Measurements from ENCODE around the gene PGM2L1. TPM values are rescaled to one million over a fixed set of nuclear protein-coding genes. Genes with fewer than 3 reads are reported as not detected.

The PGM2L1 gene
- total and polyA plus RNA-seq, 8 donors: under 0.01 to 12.5 (median 2.5) TPM

DNA sequence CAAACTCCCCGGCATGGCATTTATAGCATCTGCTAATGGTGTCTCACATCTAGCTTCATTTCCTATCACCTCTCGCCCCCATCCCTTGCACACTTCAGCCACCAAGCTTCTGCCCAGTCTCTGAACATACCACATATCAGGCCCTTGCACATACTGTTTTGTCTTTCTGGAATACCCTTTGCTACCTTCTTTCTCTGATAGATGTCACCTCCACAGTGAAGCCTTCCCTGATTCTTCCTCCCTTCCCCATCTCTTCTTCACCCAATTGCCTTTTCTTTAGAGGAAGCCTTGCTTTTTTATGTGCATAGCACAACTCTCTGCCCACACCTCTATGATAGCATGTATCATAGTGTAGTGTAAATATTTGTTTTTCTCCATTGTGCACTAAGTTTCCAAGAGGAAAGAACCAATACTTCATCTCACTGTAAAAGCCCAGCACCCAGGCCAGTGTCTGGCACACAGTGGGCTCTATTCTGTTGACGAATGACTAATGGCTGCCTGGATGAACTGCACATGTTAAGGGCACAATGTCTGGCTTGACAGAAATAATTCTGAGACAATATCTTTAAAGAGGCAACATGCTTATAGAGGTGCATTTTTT, 114.6 kb downstream of the PGM2L1 start:
- WGBS, 5 donors: 66 to 85% (median 67%) methylated on average over 3 of the region's 3 CpGs
- Histone ChIP-seq H3K27me3 (no peaks in the 10 kb centered on the region), H3K9me3 (no peaks in the 10 kb centered on the region), H3K4me3 (no peak overlapping the region), H3K36me3 (no peaks in the 10 kb centered on the region), H3K4me1 (peaks cover 0 to 17% (median 5%) of the 10 kb centered on the region in 4 donors), H3K27ac (no peak overlapping the region)
- TF ChIP-seq POLR2A (IDR thresholded peaks at IDR 0.05) (no peak), POLR2AphosphoS5 (IDR thresholded peaks at IDR 0.05) (no peak), EP300 (IDR thresholded peaks at IDR 0.05) (no peak)
- TF ChIP-seq, protein P1, sequence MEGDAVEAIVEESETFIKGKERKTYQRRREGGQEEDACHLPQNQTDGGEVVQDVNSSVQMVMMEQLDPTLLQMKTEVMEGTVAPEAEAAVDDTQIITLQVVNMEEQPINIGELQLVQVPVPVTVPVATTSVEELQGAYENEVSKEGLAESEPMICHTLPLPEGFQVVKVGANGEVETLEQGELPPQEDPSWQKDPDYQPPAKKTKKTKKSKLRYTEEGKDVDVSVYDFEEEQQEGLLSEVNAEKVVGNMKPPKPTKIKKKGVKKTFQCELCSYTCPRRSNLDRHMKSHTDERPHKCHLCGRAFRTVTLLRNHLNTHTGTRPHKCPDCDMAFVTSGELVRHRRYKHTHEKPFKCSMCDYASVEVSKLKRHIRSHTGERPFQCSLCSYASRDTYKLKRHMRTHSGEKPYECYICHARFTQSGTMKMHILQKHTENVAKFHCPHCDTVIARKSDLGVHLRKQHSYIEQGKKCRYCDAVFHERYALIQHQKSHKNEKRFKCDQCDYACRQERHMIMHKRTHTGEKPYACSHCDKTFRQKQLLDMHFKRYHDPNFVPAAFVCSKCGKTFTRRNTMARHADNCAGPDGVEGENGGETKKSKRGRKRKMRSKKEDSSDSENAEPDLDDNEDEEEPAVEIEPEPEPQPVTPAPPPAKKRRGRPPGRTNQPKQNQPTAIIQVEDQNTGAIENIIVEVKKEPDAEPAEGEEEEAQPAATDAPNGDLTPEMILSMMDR (IDR thresholded peaks at IDR 0.05): no peak
- DNase-seq: no peak
- intact Hi-C loops (cut with DNase I; ENCODE audit: low total_unique reads): no loop called here

DNA sequence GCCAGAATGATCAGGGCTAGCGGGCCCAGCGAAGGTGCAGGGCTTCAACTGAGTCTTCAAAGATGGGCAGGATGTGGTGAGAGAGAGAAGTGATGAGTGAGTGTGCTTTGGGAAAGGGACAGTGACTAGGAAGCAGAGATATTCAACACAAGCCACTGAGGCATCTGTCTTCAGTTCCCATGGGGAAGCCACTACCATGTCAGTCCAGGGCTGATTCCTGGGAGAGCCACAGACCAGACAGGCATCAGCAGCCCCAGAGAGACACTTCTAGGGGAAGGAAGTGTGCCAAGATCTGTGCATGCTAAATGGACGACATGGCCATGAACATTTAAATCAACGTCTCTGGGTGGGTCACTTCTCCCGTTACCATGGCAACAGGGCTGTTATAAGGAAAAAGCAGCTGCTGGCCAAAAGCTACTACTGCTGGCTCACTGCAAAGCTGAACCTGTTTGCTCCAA, 115.3 kb downstream of the PGM2L1 start:
- H3K4me1 ChIP-seq: peaks cover 0 to 11% (median 2%) of the 10 kb centered on the region in 4 donors
- no peak for DNase-seq
- no peak overlapping the region for H3K4me3 ChIP-seq
- intact Hi-C loops (cut with DNase I; ENCODE audit: low total_unique reads): no loop called here
- H3K27ac ChIP-seq: no peak overlapping the region
- H3K9me3 ChIP-seq: no peaks in the 10 kb centered on the region
- WGBS, 5 donors: 65 to 74% (median 66%) methylated on average over 5 of the region's 5 CpGs
- H3K36me3 ChIP-seq: no peaks in the 10 kb centered on the region
- H3K27me3 ChIP-seq: no peaks in the 10 kb centered on the region
- no peak for TF ChIP-seq POLR2AphosphoS5 (IDR thresholded peaks at IDR 0.05)
- TF ChIP-seq, protein P1 (IDR thresholded peaks at IDR 0.05): no peak
- TF ChIP-seq POLR2A (IDR thresholded peaks at IDR 0.05): no peak
- TF ChIP-seq EP300 (IDR thresholded peaks at IDR 0.05): no peak

DNA sequence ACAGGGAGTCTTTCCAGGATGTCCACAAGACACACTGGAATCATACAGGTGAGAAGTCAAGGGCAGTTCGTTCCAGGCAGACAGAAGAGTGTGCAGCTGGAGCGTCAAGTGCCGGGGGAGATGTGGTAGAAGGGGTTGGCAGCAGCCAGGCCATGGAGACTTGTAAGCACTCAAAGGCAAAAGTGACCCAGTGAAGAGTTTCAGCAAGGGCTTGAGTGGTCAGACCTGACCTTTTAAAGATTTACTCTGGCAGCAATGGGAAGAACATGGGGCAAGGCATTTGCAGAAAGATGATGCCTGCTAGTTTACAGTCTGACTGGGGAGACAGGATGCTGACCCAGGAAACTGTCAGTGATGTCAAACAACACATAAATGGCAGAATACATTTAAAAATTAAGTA, 115.8 kb downstream of the PGM2L1 start:
- Histone ChIP-seq H3K27ac (no peak overlapping the region), H3K9me3 (no peaks in the 10 kb centered on the region), H3K4me3 (no peak overlapping the region), H3K4me1 (peaks cover 0 to 8% (median 0%) of the 10 kb centered on the region in 4 donors), H3K27me3 (no peaks in the 10 kb centered on the region), H3K36me3 (no peaks in the 10 kb centered on the region)
- TF ChIP-seq, protein P1 (IDR thresholded peaks at IDR 0.05): no peak
- TF ChIP-seq EP300 (IDR thresholded peaks at IDR 0.05) (no peak), POLR2AphosphoS5 (IDR thresholded peaks at IDR 0.05) (no peak), POLR2A (IDR thresholded peaks at IDR 0.05) (no peak)
- intact Hi-C loops (cut with DNase I; ENCODE audit: low total_unique reads): no loop called here
- DNase-seq: no peak
- 57 to 95% (median 93%) methylated on average over 3 of the region's 3 CpGs for WGBS, 5 donors

DNA sequence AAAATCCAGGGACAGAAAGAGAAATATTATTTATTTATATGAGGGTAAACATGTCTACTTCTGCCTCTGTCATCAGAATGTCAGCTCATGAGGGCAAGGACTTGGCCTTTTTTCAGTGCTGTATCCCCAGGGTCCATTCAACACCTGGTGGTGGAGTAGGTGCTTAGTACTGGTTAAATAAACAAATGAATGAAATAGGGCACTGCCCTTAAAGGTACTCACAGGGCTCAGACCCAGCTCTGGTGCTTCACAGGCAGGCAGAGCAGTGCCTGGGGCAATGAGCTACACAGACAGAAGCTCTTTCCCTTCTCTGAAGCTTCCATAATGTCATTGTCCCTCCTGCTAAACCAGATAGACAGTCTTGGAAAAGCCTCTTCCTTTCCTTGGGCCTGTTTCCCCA, 117.7 kb downstream of the PGM2L1 start:
- H3K36me3 ChIP-seq: no peaks in the 10 kb centered on the region
- H3K9me3 ChIP-seq: no peaks in the 10 kb centered on the region
- no peak for TF ChIP-seq POLR2A (IDR thresholded peaks at IDR 0.05)
- no peak for TF ChIP-seq POLR2AphosphoS5 (IDR thresholded peaks at IDR 0.05)
- no peak for TF ChIP-seq EP300 (IDR thresholded peaks at IDR 0.05)
- TF ChIP-seq, protein P1 (IDR thresholded peaks at IDR 0.05): no peak
- no peak overlapping the region for H3K27ac ChIP-seq
- no peak for DNase-seq
- no peaks in the 10 kb centered on the region for H3K27me3 ChIP-seq
- H3K4me3 ChIP-seq: no peak overlapping the region
- intact Hi-C loops (cut with DNase I; ENCODE audit: low total_unique reads): no loop called here
- H3K4me1 ChIP-seq: peaks cover 0 to 8% (median 0%) of the 10 kb centered on the region in 4 donors

Small RNA genes lying within 50 kb of the gene (small RNA-seq; reads per million reads assigned to genes)
- gene MIR548AL: 0 reads per million in 4 donors

Other genes starting within 250 kb of the PGM2L1 start
- gene C2CD3, start 227.4 kb downstream of the PGM2L1 start, total RNA-seq: 100 to 1,000 TPM in 2 of 5 donors, 10 to 100 TPM in 3; 22.9 to 176 (median 93.6) TPM
- gene C2CD3, start 227.4 kb downstream of the PGM2L1 start, polyA plus RNA-seq: 1 to 10 TPM; 5.6 to 7.0 (median 5.7) TPM
- gene PPME1, start 227.1 kb downstream of the PGM2L1 start, total RNA-seq: 10 to 100 TPM in 2 of 5 donors, 1 to 10 TPM in 3; 2.0 to 31.0 (median 7.0) TPM
- 10 to 100 TPM; 15.4 to 26.2 (median 21.0) TPM for gene PPME1, start 227.1 kb downstream of the PGM2L1 start, polyA plus RNA-seq
- gene P4HA3, start 86.8 kb downstream of the PGM2L1 start, total RNA-seq: under 1 TPM in 2 of 5 donors, not detected in 3; 0.55 to 0.87 TPM
- 1 to 10 TPM in 1 of 3 donors, under 1 TPM in 1, not detected in 1; 0.28 to 2.6 TPM for gene P4HA3, start 86.8 kb downstream of the PGM2L1 start, polyA plus RNA-seq
- gene KCNE3, start 69.1 kb upstream of the PGM2L1 start, total RNA-seq: 10 to 100 TPM in 3 of 5 donors, 1 to 10 TPM in 2; 3.6 to 35.1 (median 11.7) TPM
- 10 to 100 TPM in 1 of 3 donors, 1 to 10 TPM in 2; 5.8 to 14.4 (median 9.5) TPM for gene KCNE3, start 69.1 kb upstream of the PGM2L1 start, polyA plus RNA-seq
- 10 to 100 TPM in 2 of 5 donors, 1 to 10 TPM in 1, under 1 TPM in 1, not detected in 1; 0.45 to 32.0 (median 10.9) TPM for gene LIPT2, start 95.3 kb upstream of the PGM2L1 start, total RNA-seq
- 1 to 10 TPM; 1.6 to 3.1 (median 1.8) TPM for gene LIPT2, start 95.3 kb upstream of the PGM2L1 start, polyA plus RNA-seq
- 10 to 100 TPM in 4 of 5 donors, 1 to 10 TPM in 1; 4.7 to 85.7 (median 22.9) TPM for gene POLD3, start 194.1 kb upstream of the PGM2L1 start, total RNA-seq
- gene POLD3, start 194.1 kb upstream of the PGM2L1 start, polyA plus RNA-seq: 10 to 100 TPM in 1 of 3 donors, 1 to 10 TPM in 2; 7.0 to 10.8 (median 7.5) TPM

All from stomach (tissue), 9 donors.